Measurements from ENCODE around the gene TMIGD1.

DNA sequence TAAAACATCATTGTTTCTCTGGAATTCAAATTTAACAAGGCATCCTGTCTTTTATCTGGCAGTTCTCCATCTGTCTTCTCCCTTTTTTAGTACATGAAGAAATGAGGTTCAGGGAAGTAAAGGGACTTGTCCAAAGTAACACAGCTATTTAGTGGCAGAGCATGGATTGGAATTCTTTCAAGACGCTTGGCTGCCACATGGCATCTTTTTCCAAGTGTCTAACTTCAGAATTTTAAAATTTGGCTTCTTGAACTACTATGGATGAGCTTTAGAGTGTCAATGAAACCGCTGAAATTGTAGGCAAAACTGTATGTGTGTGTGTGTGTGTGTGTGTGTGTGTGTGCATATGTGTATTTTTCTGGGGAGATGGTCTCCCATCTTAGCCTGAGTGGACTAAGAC lies 5.2 kb upstream of the TMIGD1 start:
- TF ChIP-seq, protein P1, sequence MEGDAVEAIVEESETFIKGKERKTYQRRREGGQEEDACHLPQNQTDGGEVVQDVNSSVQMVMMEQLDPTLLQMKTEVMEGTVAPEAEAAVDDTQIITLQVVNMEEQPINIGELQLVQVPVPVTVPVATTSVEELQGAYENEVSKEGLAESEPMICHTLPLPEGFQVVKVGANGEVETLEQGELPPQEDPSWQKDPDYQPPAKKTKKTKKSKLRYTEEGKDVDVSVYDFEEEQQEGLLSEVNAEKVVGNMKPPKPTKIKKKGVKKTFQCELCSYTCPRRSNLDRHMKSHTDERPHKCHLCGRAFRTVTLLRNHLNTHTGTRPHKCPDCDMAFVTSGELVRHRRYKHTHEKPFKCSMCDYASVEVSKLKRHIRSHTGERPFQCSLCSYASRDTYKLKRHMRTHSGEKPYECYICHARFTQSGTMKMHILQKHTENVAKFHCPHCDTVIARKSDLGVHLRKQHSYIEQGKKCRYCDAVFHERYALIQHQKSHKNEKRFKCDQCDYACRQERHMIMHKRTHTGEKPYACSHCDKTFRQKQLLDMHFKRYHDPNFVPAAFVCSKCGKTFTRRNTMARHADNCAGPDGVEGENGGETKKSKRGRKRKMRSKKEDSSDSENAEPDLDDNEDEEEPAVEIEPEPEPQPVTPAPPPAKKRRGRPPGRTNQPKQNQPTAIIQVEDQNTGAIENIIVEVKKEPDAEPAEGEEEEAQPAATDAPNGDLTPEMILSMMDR (conservative IDR thresholded peaks at IDR 0.05; ENCODE audit: low read depth, low read length) = no peak
- no peak for TF ChIP-seq EZH2 (IDR thresholded peaks at IDR 0.05; ENCODE audit: borderline replicate concordance, low read depth, low read length, poor library complexity, severe bottlenecking)

Data from A673 (cell line).